ENCODE data around the gene VAV3. TPM values are rescaled to one million over a fixed set of nuclear protein-coding genes. Genes with fewer than 3 reads are reported as not detected.

VAV3 gene
- total and polyA plus RNA-seq, 2 of the 8 experiments (the other 6 are each of a cell fraction or from before 2014, with no cell fraction given): 2.9 to 7.9 TPM

DNA sequence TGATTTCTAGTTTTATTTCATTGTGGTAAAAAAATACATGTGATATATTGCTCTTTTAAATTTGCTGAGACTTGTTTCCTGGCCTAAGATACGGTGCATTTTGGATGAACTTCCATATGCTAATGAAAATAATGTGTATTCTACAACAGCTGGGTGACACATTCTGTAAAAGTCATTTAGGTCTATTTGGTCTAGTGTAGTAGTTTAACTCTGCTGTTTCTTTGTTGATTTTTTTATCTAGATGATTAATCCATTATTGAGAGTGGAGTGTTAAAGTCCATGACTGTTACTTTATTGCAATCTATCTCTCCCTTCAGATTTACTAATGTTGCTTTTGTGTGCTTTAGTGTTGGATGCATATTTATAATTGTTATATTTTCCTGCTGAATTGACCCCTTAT, 161.4 kb downstream of the VAV3 start:
- H3K36me3 ChIP-seq (ENCODE audit: control insufficient read depth in 2 of 4, insufficient read depth in 4 of 4, low read length in 3 of 4): no peaks in the 10 kb centered on the region
- H3K56ac ChIP-seq (replicated peaks; ENCODE audit: insufficient read length, low read depth, low read length): no peak overlapping the region
- FAIRE-seq: no peak
- no peak overlapping the region for H2BK20ac ChIP-seq (ENCODE audit: low read length)
- TF ChIP-seq NRF1 (IDR thresholded peaks at IDR 0.05; ENCODE audit: low read depth, low read length) (no peak), SUZ12 (IDR thresholded peaks at IDR 0.05; ENCODE audit: low read length) (no peak), TCF12 (IDR thresholded peaks at IDR 0.05; ENCODE audit: low read depth, low read length) (no peak), TBP (IDR thresholded peaks at IDR 0.05; ENCODE audit: low read depth, low read length) (no peak), SP2 (IDR thresholded peaks at IDR 0.05; ENCODE audit: low read length) (no peak), RNF2 (IDR thresholded peaks at IDR 0.05; ENCODE audit: borderline replicate concordance, low read depth, low read length, missing control alignments, poor library complexity, severe bottlenecking) (no peak), POLR2AphosphoS5 (IDR thresholded peaks at IDR 0.05; ENCODE audit: low read depth, low read length) (no peak), KDM5A (IDR thresholded peaks at IDR 0.05; ENCODE audit: low read length) (no peak), CHD2 (IDR thresholded peaks at IDR 0.05; ENCODE audit: low read length) (no peak), ZNF274 (IDR thresholded peaks at IDR 0.05; ENCODE audit: borderline replicate concordance, extremely low read depth, low read length) (no peak), JUND (IDR thresholded peaks at IDR 0.05; ENCODE audit: low read length) (no peak), BCL11A (IDR thresholded peaks at IDR 0.05; ENCODE audit: low read depth in 2 of 2, low read length in 2 of 2) (no peak), TAF7 (optimal IDR thresholded peaks at IDR 0.05; ENCODE audit: borderline replicate concordance, low read depth, low read length) (no peak), SIN3A (conservative IDR thresholded peaks at IDR 0.05 in 1 of 2, IDR thresholded peaks at IDR 0.05 in 1 of 2; ENCODE audit: low read depth in 1 of 2, low read length in 2 of 2) (no peak)
- H3K4me2 ChIP-seq (ENCODE audit: insufficient read depth in 1 of 2, low read depth in 2 of 2, low read length in 2 of 2): no peak overlapping the region
- ChIA-PET CTCF (ENCODE audit: partially characterized antibody) (no interaction called here), POLR2A (ENCODE audit: partially characterized antibody) (no interaction called here)
- WGBS, 2 experiments (ENCODE audit: extremely low coverage in 1 of 2, insufficient coverage in 1 of 2, insufficient read length in 1 of 2, insufficient replicate concordance in 2 of 2, low coverage in 1 of 2, low lambda C conversion rate in 2 of 2, missing lambda C conversion rate in 1 of 2): 79% methylated on average over 1 of the region's 1 CpG; no CpG with 5 or more reads in 1 of the 2 experiments
- no peak overlapping the region for H2BK5ac ChIP-seq (ENCODE audit: low read depth, low read length)
- no peak overlapping the region for H4K8ac ChIP-seq (ENCODE audit: extremely low read depth, insufficient read depth, low read length)
- H3K79me1 ChIP-seq (ENCODE audit: low read depth, low read length): no peaks in the 10 kb centered on the region
- H3K9ac ChIP-seq (replicated peaks in 1 of 4; ENCODE audit: extremely low read depth in 1 of 4, low read depth in 3 of 4, low read length in 3 of 4): no peak overlapping the region
- H2AK5ac ChIP-seq (ENCODE audit: low read depth, low read length): no peak overlapping the region
- no peak overlapping the region for H2BK12ac ChIP-seq (ENCODE audit: low read depth, low read length)
- no peaks in the 10 kb centered on the region for H3K79me2 ChIP-seq (ENCODE audit: control insufficient read depth in 1 of 2, insufficient read depth in 2 of 2, low read length in 2 of 2)
- H3K23ac ChIP-seq (ENCODE audit: insufficient read length): no peak overlapping the region
- no peaks in the 10 kb centered on the region for H3K23me2 ChIP-seq (ENCODE audit: low read depth, low read length)
- H3K4me1 ChIP-seq (replicated peaks in 1 of 4; ENCODE audit: control insufficient read depth in 3 of 4, insufficient read depth in 4 of 4, low read length in 3 of 4): peaks cover 0 to 8% (median 2%) of the 10 kb centered on the region in 4 experiments; a peak in 4 of 7 replicates
- no peak overlapping the region for H3K14ac ChIP-seq (ENCODE audit: insufficient read length)
- no peak overlapping the region for H3K4me3 ChIP-seq (ENCODE audit: extremely low read depth in 1 of 4, insufficient read depth in 2 of 4, low read depth in 3 of 4, low read length in 4 of 4)
- DNase-seq (ENCODE audit: low read depth in 1 of 2, low spot score in 2 of 2): no peak
- H3K9me3 ChIP-seq (ENCODE audit: insufficient read depth in 2 of 2, low read depth in 1 of 2, low read length in 1 of 2): 0 out of 4 replicates have a peak, but pooled peaks cover 0 to 2% of the 10 kb centered on the region in 2 experiments
- no peak overlapping the region for H4K5ac ChIP-seq (ENCODE audit: insufficient read length, low read depth, low read length)
- H3K27me3 ChIP-seq (replicated peaks in 1 of 4; ENCODE audit: control insufficient read depth in 3 of 4, extremely low read depth in 1 of 4, insufficient read depth in 3 of 4, low read length in 3 of 4): no peaks in the 10 kb centered on the region
- no peak overlapping the region for H3K18ac ChIP-seq (ENCODE audit: extremely low read depth, low read length)
- no peak overlapping the region for H4K91ac ChIP-seq (replicated peaks; ENCODE audit: insufficient read length, low read length)
- H2BK120ac ChIP-seq (replicated peaks; ENCODE audit: low read depth, low read length): no peak overlapping the region
- H2AFZ ChIP-seq (ENCODE audit: low read length): no peak overlapping the region
- no peaks in the 10 kb centered on the region for H4K20me1 ChIP-seq (replicated peaks in 1 of 2; ENCODE audit: control insufficient read depth in 1 of 2, insufficient read depth in 2 of 2, low read length in 2 of 2)
- H3K4ac ChIP-seq (replicated peaks; ENCODE audit: insufficient read length, low read depth, low read length): no peak overlapping the region
- no peak overlapping the region for H2BK15ac ChIP-seq (ENCODE audit: low read length)
- no peak overlapping the region for H3K27ac ChIP-seq (ENCODE audit: low read depth, low read length)
